ENCODE results near the gene TMEM167A.
A peak's percentile ranks its signal among the peaks of the same experiment; 100 is the strongest.

TMEM167A gene

DNA sequence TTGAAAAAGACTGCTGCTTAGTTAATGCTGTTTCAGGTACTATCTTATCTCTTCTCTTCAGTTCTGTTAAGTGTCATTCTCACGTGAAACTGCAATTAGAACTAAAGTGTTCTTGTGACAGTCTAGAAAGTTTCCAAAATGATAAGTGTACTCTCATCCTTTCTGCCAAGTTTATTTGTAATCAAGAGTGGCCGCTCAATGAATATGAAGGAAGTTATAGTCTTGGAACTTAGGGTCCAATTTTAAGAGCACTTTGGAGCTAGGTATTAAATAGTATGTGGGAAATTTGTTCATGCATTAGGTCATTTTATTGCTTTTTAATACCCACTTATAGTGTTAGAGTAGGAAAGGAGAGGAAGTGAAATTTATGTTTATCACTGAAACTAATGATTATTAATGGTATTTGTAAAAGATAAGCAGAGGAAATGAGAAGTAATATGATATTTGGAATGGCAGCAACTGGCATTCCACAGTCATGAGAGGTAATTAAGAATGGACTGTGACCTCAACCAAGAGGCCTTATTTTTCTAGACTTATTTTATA is 20.6 kb upstream of the TMEM167A start:
- TF ChIP-seq ZNF274 (IDR thresholded peaks at IDR 0.05; ENCODE audit: low read depth, low read length), result no peak
- H3K4me3 ChIP-seq (ENCODE audit: low read length), result no peak overlapping the region

- H3K4me3 ChIP-seq (ENCODE audit: low read length), result no peak overlapping the region
- TF ChIP-seq ZNF274 (IDR thresholded peaks at IDR 0.05; ENCODE audit: low read depth, low read length), result no peak
These were observed 19.6 kb upstream of the TMEM167A start for GRCh38 chr5:83096660-83097339.

DNA sequence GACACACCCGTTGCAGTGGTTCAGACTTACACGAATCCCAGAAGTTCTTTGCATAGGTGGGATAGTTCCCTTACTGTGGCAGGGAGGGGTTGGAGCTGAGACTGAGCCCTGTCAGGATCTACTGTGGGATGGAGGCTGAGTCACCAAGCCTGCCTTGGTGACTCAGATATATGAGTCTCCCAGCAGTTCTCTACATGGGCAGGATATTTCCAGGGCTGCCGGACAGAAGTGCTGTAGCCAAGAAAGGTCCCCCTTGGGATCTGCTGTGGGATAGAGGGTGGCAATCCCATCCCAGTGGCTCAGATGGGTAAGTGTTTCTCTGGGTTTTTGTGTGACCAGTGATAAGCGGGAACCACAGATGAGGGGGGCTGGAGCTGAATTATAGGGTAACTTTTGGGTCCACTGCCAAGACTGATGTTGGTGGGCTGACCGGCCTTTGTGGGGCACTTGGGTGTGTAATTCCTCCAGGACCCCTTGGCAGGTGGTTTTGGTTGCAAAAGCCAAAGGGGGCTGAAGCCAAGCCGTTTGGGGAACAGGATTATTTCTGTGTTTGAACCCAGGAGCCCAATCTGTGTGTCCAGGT is 18.9 kb upstream of the TMEM167A start:
- no peak overlapping the region for H3K4me3 ChIP-seq (ENCODE audit: low read length)
- TF ChIP-seq ZNF274 (IDR thresholded peaks at IDR 0.05; ENCODE audit: low read depth, low read length), result no peak

GRCh38 chr5:83095163-83095956 is 18.2 kb upstream of the TMEM167A start:
- TF ChIP-seq ZNF274 (IDR thresholded peaks at IDR 0.05; ENCODE audit: low read depth, low read length), result no peak
- H3K4me3 ChIP-seq (ENCODE audit: low read length), result no peak overlapping the region

- H3K4me3 ChIP-seq (ENCODE audit: low read length), result no peak overlapping the region
- TF ChIP-seq ZNF274 (IDR thresholded peaks at IDR 0.05; ENCODE audit: low read depth, low read length), result no peak
These were observed 16.5 kb upstream of the TMEM167A start for GRCh38 chr5:83093692-83094091.

- TF ChIP-seq ZNF274 (IDR thresholded peaks at IDR 0.05; ENCODE audit: low read depth, low read length), result no peak
- no peak overlapping the region for H3K4me3 ChIP-seq (ENCODE audit: low read length)
These were observed 15.4 kb upstream of the TMEM167A start for GRCh38 chr5:83092619-83093018.

DNA sequence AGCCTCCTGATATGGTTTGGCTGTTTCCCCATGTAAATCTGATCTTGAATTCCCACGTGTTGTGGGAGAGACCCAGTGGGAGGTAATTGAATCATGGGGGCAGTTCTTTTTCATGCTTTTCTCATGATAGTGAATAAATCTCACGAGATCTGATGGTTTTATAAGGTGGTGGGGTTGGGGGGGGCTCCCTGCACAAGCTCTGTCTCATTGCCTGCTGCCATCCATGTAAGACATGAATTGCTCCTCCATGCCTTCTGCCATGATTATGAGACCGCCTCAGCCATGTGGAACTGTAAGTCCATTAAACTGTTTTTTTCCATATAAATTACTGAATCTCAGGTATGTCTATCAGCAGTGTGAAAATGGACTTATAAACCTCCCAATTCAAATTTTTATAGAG is 13.0 kb upstream of the TMEM167A start:
- no peak overlapping the region for H3K4me3 ChIP-seq (ENCODE audit: low read length)
- no peak for TF ChIP-seq ZNF274 (IDR thresholded peaks at IDR 0.05; ENCODE audit: low read depth, low read length)

DNA sequence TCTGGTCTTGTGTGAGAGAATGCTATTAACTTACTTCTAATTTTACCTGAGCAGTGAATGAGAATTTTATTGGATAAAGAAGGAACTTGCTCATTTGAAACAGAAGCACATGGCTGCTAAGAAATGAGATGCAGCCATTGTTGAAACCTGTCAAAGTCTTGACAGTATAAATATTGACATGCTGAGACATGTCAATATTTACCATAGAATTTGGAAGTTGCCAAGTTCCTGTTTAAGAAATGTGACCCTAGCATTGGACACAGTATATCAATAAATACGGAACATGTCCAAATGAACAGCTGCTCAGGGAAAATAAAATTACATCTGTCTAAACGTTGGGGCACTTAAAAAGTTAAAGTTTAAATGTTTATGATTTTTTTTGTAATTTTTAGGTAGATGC is 7.9 kb upstream of the TMEM167A start:
- H3K4me3 ChIP-seq (ENCODE audit: low read length), result no peak overlapping the region
- no peak for TF ChIP-seq ZNF274 (IDR thresholded peaks at IDR 0.05; ENCODE audit: low read depth, low read length)

DNA sequence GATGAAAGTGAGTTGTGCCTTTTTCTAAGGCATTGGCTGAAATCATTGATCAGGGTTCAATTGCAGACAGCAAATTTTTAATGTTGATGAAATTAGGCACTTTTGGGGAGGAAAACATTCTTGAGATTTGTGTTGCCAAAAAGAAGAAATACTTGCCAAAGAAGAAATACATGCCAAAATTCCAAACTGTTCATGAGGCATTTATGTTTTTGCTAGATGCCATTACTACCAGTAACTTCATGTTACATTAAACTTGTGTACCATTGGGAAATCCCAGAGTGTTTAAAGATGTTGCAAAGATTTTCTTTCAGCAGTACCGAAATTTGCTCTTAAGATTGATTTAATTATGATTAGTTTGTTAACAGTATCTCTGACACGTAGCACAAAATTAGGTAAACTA is 7.1 kb upstream of the TMEM167A start:
- no peak for TF ChIP-seq ZNF274 (IDR thresholded peaks at IDR 0.05; ENCODE audit: low read depth, low read length)

GRCh38 chr5:83082750-83083149 is 5.6 kb upstream of the TMEM167A start:
- no peak overlapping the region for H3K4me3 ChIP-seq (ENCODE audit: low read length)
- TF ChIP-seq ZNF274 (IDR thresholded peaks at IDR 0.05; ENCODE audit: low read depth, low read length), result no peak

More for the DNA sequence above, 7.1 kb upstream of the TMEM167A start:
- H3K4me3 ChIP-seq (ENCODE audit: low read length), result no peak overlapping the region

- no peak for TF ChIP-seq ZNF274 (IDR thresholded peaks at IDR 0.05; ENCODE audit: low read depth, low read length)
- peak overlapping the region; percentile 99 for H3K4me3 ChIP-seq (ENCODE audit: low read length)
These were observed 568 bp upstream of the TMEM167A start for GRCh38 chr5:83077662-83078261.

GRCh38 chr5:83072966-83073365 is 4.2 kb downstream of the TMEM167A start:
- TF ChIP-seq ZNF274 (IDR thresholded peaks at IDR 0.05; ENCODE audit: low read depth, low read length), result no peak

GRCh38 chr5:83071286-83072051 is 5.7 kb downstream of the TMEM167A start:
- H3K4me3 ChIP-seq (ENCODE audit: low read length), result no peak overlapping the region; the same call in 1 of the 2 replicates
- no peak for TF ChIP-seq ZNF274 (IDR thresholded peaks at IDR 0.05; ENCODE audit: low read depth, low read length)

More at GRCh38 chr5:83072966-83073365, 4.2 kb downstream of the TMEM167A start:
- no peak overlapping the region for H3K4me3 ChIP-seq (ENCODE audit: low read length)
